Activated CD4-positive, CD25-positive, alpha-beta regulatory T cell treated with anti-CD3 and anti-CD28 coated beads, Interleukin-2, amount 50 U/mL, for 72 hours (primary cell): ENCODE data around the gene VWA8.
"Not testable (repeated sequence)": the region's sequence is repeated elsewhere in the genome, so short reads cannot be mapped to it uniquely, and the experiment has no call there.

ENCODE experiments used
- DNase-seq: peaks from one replicate; pipeline ENCODE4 v3.0.0; 2021

Gene VWA8

DNA sequence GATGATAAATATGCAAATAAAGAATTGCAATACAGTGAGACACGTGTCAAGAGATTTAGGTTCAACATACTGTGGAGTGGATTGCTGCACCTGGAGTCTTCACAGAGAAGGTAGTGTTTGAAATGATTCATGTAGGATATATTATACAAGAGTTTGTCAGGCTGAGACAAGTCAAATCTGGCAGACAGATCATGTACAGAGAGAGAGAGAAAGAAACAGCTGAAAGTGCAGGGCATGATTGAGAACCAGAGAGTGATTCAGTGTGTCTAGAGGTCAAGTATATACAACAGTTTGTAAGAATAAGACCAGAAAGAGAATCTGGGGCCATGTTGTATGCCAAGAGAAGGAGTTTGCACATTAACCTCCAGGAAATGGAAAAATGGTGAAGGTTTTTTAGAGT, 2.1 kb upstream of the VWA8 start:
- DNase-seq = no peak

DNA sequence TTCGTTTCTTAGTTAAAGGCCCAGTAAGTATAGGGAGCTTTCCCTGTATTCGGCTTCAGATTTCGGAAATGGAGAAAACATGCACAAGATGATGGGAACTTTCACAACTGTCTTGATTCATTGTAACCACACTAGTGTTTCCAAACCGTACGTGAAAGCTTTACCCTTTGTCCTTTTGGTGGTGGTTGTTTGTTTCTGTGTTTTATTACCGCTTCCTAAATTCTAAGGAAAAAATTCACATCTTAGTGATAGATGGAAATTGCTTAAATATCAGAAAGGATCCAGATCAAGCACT, 504 bp upstream of the VWA8 start:
- DNase-seq = no peak

DNA sequence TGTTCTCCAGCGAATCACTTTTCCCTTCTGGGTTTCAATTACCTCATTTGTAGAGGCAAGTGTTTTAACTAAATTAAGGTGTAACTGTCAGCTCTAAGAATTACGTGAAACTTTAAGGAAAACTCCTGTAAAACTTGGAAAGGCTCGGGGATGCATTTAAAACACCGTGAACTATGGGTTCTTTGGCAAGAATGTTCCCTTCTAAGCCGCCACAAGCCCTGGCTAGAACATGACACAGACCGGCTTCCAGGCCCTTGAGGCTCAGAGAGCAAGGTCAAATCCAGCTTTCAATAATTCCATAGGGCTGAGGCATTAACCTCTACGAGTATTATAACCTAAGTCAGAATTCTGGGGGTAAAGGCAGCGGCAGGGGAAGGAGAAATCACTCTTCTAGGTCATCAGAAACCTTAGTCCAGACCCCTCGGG, 685 bp downstream of the VWA8 start:
- no peak for DNase-seq

DNA sequence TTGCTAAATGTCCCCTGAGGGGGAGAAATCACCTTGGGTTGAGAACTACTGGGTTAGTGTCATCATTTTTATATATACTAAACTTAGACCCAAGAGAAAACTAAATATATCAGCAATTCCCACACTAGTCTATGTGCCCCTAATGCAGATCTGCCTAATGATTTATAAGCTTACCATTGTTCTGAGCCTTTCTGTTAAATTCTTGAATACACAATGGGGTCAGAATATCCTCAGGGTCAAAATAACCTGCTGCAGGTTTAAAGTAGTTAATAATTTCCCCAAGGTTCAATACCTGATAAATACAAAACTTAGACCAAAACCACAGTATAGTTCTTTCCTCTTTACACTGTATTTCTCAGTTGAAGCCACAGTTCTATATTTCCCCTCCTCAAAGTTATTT, 4.6 kb downstream of the VWA8 start:
- DNase-seq = no peak

DNA sequence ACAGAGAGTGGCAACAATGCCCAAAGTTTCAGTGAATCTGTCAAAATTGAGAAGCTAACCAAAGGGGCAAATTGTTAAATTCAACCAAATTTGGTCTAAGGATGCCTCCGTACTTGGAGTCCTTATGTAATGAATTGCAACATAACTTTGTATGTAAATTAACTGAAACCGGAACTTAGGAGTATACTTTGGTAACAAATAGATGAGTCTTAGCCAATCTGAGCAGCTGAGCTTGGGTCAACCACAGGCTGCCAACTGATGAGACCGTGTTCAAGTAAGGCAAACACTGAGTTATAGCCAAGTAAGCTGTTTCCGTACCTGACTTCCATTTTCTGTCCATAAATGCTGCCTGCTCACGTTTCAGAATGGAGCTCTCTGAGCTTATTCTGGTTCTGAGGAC, 5.3 kb downstream of the VWA8 start:
- DNase-seq = no peak

DNA sequence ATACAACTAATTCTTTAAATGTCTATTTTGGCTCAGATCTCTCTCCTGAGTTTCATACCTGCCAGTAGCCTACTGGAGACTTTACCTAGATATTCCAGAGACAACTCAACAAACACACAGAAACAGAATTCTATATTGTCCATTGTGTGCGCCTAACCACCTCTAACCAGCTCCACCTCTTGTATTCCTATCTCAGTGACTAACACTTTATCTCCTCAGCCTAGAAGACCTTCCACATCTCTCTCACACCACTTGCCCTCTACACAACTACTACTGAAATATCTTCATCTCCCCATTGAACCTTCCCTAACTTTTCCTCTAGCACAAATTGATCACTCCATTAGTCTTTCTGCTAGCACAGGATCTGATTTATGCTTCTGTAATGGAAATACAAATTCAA, 6.7 kb downstream of the VWA8 start:
- no peak for DNase-seq

DNA sequence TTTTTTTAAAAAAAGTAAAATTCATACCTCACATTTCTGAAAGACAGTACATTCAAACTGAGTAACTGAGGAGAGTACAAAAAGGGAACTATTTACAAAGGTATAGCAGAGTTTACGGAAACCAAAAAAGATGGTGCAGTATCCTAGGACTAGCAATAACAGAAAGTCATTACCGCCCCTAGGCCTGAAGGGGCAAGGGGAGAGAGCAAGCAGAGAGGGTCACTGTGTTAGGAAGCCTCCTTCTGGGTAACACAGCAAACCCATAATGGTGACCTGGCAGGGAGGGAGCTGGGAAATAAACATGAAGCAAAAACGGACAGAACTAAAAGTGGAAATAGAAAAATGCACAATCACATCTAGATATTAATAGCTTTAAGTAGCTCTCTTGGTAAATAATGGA, 8.2 kb downstream of the VWA8 start:
- no peak for DNase-seq

DNA sequence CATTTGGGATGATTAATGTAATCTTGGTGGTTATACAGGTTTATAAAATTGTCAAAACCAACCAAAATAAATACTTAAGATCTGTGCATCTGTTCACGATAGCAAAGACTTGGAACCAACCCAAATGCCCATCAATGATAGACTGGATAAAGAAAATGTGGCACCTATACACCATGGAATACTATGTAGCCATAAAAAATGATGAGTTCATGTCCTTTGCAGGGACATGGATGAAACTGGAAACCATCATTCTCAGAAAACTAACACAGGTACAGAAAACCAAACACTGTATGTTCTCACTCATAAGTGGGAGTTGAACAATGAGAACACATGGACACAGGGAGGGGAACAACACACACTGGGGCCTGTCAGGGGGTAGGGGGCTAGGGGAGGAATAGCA, 11.8 kb downstream of the VWA8 start:
- not testable (repeated sequence) for DNase-seq

DNA sequence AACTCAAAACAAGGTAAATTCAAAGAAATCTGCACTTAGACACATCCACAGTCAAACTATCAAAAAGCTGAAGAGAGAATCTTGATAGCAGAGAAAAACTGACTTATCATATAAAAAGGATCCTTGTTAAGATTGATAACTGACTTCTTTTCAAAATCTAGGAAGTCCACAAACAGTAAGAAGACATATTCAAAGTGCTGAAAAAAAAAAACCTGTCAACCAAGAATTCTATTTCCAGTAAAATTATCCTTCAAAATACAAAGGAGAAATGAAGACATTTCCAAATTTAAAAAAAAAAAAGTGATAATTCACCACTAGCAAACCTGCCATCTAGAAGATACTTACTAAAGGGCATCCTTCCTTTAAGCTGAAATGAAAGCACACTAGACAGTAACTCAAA, 15.0 kb downstream of the VWA8 start:
- DNase-seq = no peak

DNA sequence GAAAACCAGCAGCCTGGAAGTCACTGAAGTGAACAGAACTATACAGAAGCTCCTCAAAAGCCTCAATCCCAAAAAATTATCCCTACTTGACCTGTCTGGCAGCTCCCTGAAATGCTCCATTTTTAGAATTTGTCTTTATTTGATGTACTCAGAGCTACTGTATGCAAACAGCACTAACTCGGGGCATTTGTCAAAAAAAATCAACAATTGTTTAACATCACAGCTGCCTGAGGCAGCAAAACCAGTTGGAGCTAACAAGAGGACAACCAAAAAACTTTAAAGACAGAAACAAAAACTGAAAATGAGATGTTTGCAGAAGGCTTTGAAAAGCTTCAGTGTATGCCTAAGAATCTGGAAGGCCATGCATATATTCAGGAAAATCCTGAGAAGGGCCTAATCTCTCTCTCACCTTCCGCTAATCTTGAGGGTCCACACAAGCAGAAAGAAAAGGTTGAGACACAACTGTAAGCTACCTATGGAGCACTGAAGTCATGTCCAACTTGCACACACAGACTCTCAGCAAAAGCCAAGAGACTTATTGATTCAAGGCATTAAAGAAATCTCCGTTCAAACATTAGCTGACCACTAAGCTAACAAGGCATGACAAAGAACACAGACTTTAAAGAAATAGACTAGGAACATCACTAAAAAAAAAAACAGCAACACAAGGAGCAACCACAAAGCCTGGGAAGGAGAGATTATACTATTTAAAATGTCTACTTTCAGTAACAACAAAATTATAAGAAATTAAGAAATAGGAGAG, 16.1 kb downstream of the VWA8 start:
- no peak for DNase-seq

DNA sequence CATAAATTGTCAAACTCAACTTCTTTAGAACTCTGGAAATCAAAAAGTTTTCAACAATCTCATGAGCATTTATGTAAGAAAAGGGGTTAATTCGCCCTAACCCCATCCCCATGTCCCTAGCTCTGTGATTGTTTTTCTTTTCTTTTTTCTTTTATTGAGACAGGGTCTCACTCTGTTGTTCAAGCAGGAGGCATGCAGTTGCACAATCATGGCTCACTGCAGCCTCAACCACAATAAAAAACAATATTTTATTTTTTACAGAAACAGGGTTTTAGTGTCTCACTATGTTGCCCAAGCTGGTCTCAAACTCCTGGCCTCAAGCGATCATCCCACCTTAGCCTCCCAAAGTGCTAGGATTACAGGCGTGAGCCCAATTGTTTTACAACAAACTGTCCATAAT, 16.7 kb downstream of the VWA8 start:
- DNase-seq = no peak

DNA sequence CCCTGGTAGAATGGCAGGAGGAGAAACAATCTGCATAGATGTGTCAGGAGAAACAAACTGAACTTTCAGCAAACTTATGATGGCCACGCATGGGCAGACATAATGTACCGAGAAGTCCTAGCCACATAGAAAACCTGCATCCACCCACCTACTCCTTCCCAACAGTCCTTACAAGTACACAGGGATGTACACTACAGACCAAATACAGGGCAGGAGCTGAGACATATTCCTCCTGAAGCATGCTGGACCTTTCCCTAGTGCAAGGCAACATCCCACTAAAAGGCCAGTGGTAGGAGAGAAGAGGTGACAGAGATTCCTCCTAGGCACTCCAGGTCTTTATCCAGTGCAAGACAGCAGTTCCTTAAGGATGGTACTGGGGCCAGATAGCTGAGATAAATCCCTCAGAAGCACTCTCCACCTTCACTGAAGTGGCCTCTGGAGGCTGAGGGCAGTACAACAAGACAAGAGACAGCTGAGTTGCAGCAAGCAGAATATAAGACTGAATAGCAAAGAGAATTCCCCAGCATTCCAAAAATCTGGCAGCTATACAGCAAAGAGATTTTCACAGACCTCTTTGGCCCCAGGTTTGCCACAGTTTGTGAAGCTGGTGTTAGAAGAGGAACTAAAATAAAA, 18.3 kb downstream of the VWA8 start:
- DNase-seq = no peak

DNA sequence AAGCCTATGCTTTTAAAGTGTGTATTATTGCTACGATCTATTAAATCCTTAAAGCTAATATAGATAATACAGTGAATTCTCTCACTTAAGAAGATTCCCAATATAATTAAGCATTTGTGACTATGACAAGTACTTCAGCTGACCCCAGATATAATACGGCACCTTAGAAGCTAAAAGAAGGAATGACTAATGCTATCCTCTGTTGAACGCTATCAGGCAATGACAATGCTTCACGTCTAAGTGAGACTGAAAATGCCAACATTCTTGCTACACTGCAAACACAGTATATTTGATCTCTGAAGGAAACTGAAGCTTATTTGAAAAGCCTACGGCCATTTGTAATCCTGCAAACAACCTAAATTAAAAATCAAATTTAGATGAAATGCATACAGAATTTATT, 19.7 kb downstream of the VWA8 start:
- no peak for DNase-seq

DNA sequence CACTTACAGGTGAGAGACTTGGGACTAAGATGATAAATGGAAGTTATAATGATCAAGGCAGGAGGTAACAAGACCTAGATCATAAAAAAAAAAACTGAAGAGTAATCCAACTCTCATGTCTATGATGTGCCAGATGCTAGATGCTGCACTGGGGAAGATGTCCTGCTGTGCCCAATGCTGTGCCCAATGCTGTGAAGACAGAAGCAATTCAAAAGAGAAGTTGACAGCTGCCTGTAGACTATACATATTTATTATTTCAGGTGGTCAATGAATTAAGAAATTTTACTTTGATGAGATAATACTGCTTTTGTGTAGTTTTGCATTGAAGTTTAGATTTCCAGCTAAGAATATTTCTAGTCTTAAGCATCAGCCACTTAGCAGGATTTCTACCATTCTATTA, 21.5 kb downstream of the VWA8 start:
- DNase-seq = no peak

DNA sequence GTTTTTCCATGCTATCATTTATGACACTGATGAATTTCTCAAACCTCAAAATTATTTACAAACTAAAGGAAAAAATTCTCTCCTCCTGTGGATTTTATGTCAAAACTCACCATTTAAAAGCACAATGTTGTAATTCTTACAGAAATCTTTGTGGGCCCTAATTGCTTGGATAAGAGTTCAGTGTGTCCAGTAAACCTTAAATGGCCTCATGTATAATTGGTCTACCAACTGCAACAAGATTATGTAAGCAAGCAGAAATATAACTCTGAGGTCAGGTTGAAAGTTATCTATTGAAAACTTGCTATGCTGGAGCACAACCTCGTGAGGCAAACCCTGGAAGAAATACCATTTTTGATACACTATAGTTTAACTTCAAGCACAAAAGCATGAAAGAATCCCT, 22.0 kb downstream of the VWA8 start:
- DNase-seq = no peak

DNA sequence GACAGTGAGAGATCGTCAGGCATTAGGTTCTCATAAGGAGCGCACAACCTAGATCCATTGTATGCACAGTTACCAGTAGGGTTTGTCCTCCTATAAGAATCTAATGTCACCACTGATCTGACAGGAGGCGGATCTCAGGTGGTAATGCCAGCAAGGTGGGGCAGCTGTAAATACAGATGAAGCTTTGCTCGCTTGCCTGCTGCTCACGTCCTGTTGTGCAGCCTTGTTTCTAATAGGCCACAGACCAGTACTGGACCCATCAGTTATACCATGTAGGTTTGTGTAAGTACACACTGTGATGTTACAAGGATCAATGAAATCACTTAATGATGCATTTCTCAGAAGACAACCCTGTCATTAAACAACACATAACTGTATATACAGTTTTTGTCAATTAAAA, 23.5 kb downstream of the VWA8 start:
- no peak for DNase-seq

DNA sequence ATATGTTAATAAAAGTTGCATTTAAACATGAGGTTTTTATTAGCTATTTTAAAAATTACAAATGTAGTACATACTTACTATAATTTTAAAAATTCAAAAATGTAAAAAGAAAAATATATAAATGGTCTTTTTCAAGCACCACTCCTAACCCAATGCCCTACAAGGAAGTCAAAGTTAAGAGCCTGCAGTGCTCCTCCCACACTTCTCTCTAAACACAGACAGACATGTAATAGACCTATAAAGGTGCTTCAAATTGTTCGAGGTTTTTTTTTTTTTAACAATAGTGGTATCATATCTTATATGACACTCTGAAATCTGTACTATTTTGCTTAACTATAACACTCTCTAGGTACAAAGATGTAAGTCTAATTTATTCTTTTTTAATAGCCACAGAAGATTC, 25.4 kb downstream of the VWA8 start:
- DNase-seq = no peak

DNA sequence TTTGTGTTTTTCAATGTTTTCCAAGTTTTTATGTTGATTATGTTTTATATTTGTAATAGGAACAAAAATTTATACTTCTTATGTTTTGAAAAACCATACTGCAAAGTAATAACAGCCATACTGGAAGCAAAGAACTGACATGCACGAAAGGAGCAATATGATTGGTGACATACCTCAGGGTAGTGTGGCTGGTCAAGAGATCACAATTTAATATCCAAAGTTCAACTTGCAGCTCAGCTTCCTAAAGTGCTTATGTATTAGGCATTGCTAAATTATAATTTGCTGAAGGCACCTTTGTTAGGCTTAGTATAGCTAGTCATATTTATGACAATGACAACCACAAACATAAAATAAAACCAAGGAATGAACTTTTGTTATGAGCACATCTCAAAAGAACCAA, 25.9 kb downstream of the VWA8 start:
- no peak for DNase-seq

DNA sequence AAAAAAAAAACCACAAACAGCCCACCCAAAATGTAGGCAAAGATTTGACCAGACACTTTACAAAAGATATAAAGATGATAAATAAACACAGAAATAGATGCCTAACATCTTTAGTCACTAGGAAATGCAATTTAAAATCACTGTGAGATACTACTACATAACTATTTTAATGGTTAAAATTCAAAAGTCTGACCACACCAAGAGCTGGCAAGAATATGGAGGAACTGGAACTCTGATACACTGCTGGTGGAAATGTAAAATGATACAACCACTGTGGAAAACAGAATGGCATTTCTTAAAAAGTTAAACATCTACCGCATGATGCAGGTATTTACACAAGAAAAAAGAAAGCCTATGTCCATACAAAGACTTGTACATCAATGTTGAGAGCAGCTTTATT, 26.8 kb downstream of the VWA8 start:
- DNase-seq = no peak

DNA sequence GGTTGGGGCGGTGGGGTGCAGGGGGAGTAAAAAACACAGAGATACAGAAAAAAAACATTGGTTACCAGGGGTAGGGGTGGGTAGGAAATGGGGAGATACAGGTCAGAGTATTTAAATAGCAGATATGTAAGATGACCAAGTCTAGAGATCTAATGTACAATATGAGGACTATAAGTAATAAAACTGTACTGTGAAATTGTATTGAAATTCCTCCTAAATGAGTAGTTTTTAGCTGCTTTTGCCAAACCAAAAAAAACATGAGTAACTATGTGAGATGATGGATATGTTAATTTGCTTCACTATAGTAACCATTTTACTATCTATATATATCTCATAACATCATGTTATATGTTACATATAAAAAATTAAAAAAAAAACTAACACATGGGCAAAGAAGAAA, 29.6 kb downstream of the VWA8 start:
- no peak for DNase-seq

DNA sequence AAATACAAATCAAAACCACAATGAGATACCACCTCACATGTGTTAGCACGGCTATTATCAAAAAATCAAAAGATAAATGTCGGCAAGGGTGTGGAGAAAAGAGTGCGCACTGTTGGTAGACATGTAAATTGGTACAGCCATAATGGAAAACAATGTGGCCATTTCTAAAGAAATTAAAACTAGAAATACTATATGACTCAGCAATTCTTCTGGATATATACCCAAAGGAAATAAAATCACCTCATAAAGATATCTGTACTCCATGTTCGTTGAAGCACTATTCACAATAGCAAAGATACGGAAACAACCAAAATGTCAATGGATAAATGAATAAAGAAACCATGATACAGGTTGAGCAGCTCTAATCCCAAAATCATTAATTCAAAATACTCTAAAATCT, 30.8 kb downstream of the VWA8 start:
- no peak for DNase-seq

DNA sequence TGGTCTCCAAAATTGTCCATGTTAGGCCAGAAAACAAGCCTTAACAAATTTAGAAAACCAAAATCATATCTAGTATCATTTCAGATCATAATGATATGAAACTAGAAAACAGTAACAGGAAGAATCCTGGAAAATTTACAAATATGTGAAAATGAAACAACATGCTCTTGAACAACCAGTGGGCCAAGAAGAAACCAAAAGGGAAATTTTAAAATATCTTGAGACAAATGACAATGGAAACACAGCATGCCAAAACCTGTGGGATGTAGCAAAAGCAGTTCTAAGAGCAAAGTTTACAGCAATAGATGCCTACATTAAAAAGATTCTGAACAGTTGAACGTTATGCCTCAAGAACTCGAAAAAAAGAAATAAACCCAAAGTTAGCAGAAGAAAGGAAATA, 32.6 kb downstream of the VWA8 start:
- no peak for DNase-seq

DNA sequence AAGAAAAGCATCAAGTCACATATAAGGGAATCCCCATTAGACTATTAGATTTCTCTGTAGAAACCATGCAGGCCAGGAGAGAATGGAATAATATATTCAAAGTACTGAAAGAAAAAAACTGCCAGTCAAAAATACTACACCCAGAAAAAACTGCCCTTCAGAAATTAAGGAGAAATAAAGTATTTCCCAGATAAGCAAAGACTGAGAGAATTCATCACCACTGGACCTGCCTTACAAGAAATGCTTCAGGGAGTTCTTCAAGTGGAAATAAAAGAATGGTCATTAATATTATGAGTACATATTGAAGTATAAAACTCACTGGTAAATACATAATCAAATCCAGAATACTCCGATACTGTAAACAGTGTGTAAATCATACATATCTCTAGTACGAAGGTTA, 35.9 kb downstream of the VWA8 start:
- no peak for DNase-seq

DNA sequence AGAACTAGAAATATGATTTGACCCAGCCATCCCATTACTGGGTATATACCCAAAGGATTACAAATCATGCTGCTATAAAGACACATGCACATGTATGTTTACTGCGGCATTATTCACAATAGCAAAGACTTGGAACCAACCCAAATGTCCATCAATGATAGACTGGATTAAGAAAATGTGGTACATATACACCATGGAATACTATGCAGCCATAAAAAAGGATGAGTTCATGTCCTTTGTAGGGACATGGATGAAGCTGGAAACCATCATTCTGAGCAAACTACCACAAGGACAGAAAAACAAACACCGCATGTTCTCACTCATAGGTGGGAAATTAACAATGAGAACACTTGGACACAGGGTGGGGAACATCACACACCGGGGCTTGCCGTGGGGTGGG, 38.0 kb downstream of the VWA8 start:
- DNase-seq = not testable (repeated sequence)

DNA sequence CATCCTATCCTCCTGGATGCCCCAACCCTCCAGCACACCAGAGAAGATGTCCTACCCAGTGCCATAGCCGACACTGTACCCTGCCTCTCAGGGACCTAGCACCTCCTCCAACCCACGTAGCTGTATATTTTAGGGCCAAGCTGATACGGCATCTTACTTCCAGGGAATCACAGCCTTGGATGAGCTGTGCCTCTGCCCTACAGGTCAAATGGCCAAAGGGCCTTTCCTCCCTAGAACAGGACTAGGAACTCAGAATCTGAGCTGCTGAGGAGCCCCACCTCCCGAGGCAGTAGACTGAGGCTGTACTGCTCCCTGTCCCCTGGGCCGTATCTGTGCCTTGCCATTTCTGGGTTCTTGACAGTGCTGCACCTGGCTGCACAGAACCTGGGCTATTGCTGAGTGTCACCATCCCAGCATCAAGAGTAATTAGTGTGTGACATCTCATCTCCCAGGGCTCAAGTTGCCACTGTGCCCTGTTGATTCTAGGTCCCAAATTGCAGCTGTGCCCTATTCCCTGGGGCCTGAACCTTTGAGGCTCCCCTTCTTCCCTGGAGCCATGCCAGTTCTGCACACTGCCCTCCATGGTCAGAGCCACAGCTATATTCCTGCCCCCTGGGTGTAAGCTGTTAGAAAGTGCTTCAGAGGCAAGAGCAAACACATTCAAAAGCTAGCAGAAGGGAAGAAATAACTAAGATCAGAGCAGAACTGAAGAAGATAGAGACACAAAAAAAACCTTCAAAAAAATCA, 41.0 kb downstream of the VWA8 start:
- DNase-seq = no peak
